A549 (cell line): ENCODE results near the gene RAB37.

Experiments
- BHLHE40 ChIP-seq: IDR thresholded peaks from 2 replicates; pipeline ENCODE4 v1.6.1; 2012; ENCODE audit warnings: low read depth, low read length, inconsistent platforms
- HDAC2 ChIP-seq: fragments of 200-600 bp; sonication (generic); IDR thresholded peaks from 2 replicates; pipeline ENCODE4 v1.6.1; 2016
- MAFK ChIP-seq: fragments of 450-650 bp; IDR thresholded peaks from 2 replicates; pipeline ENCODE4 v1.6.1; 2014; ENCODE audit not compliant: partially characterized antibody
- POLR2A ChIP-seq: IDR thresholded peaks from 2 replicates; pipeline ENCODE4 v1.6.1; 2012; ENCODE audit warnings: mild to moderate bottlenecking, low read length
- POLR2AphosphoS2 ChIP-seq: conservative IDR thresholded peaks from 2 replicates; pipeline ENCODE4 v1.6.1; 2012; ENCODE audit warnings: low read length, improper control_type of control experiment, inconsistent platforms
- TP53 ChIP-seq: fragments of 250-450 bp; sonication (Bioruptor Pico); IDR thresholded peaks from 2 replicates; pipeline ENCODE4 v1.5.0; 2021; ENCODE audit warnings: mild to moderate bottlenecking, moderate library complexity
- TF ChIP-seq, protein P1 (sequence below): fragments of >200 bp; sonication (Bioruptor Twin); formaldehyde crosslinking; IDR thresholded peaks from 3 replicates; pipeline ENCODE4 v1.5.1; 2016
- TF ChIP-seq, protein P2 (sequence below): IDR thresholded peaks from 2 replicates; pipeline ENCODE4 v1.6.1; 2012
- TF ChIP-seq, protein P3 (sequence below): fragments of 200-600 bp; sonication (generic); IDR thresholded peaks from 2 replicates; pipeline ENCODE4 v1.6.1; 2016; ENCODE audit warnings: antibody characterized with exemption, mild to moderate bottlenecking, moderate library complexity
- TF ChIP-seq, protein P4 (sequence below): fragments of >200 bp; sonication (Bioruptor Twin); formaldehyde crosslinking; IDR thresholded peaks from 3 replicates; pipeline ENCODE4 v1.6.1; 2016

DNA sequence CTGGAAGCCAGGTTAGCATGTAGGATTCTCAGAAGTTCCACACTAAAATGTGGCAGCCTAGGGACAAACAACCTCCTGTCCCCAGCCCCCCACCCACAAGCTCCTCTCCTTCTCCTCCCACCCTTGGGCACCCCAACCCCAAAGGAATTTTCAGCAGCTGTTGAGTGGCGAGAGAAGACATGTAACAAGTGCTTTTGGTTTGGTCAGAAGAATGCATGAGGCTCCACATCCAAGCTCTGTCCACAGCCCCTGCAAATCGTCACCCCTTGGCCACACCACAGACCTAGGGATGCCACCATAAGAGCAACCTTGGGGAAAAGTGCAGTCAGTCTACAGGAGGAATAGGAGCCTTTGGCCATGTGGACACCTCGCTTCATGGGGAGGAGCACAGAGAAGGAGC lies 11.9 kb upstream of the RAB37 start:
- TF ChIP-seq, protein P1, sequence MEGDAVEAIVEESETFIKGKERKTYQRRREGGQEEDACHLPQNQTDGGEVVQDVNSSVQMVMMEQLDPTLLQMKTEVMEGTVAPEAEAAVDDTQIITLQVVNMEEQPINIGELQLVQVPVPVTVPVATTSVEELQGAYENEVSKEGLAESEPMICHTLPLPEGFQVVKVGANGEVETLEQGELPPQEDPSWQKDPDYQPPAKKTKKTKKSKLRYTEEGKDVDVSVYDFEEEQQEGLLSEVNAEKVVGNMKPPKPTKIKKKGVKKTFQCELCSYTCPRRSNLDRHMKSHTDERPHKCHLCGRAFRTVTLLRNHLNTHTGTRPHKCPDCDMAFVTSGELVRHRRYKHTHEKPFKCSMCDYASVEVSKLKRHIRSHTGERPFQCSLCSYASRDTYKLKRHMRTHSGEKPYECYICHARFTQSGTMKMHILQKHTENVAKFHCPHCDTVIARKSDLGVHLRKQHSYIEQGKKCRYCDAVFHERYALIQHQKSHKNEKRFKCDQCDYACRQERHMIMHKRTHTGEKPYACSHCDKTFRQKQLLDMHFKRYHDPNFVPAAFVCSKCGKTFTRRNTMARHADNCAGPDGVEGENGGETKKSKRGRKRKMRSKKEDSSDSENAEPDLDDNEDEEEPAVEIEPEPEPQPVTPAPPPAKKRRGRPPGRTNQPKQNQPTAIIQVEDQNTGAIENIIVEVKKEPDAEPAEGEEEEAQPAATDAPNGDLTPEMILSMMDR: no peak
- TF ChIP-seq HDAC2: no peak
- TF ChIP-seq BHLHE40: no peak
- TF ChIP-seq, protein P2, sequence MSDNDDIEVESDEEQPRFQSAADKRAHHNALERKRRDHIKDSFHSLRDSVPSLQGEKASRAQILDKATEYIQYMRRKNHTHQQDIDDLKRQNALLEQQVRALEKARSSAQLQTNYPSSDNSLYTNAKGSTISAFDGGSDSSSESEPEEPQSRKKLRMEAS: no peak
- TF ChIP-seq POLR2AphosphoS2: no peak
- TF ChIP-seq, protein P3, sequence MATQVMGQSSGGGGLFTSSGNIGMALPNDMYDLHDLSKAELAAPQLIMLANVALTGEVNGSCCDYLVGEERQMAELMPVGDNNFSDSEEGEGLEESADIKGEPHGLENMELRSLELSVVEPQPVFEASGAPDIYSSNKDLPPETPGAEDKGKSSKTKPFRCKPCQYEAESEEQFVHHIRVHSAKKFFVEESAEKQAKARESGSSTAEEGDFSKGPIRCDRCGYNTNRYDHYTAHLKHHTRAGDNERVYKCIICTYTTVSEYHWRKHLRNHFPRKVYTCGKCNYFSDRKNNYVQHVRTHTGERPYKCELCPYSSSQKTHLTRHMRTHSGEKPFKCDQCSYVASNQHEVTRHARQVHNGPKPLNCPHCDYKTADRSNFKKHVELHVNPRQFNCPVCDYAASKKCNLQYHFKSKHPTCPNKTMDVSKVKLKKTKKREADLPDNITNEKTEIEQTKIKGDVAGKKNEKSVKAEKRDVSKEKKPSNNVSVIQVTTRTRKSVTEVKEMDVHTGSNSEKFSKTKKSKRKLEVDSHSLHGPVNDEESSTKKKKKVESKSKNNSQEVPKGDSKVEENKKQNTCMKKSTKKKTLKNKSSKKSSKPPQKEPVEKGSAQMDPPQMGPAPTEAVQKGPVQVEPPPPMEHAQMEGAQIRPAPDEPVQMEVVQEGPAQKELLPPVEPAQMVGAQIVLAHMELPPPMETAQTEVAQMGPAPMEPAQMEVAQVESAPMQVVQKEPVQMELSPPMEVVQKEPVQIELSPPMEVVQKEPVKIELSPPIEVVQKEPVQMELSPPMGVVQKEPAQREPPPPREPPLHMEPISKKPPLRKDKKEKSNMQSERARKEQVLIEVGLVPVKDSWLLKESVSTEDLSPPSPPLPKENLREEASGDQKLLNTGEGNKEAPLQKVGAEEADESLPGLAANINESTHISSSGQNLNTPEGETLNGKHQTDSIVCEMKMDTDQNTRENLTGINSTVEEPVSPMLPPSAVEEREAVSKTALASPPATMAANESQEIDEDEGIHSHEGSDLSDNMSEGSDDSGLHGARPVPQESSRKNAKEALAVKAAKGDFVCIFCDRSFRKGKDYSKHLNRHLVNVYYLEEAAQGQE: no peak
- TF ChIP-seq TP53 (CRISPR knock-in tag): no peak
- no peak for TF ChIP-seq POLR2A
- TF ChIP-seq, protein P4, sequence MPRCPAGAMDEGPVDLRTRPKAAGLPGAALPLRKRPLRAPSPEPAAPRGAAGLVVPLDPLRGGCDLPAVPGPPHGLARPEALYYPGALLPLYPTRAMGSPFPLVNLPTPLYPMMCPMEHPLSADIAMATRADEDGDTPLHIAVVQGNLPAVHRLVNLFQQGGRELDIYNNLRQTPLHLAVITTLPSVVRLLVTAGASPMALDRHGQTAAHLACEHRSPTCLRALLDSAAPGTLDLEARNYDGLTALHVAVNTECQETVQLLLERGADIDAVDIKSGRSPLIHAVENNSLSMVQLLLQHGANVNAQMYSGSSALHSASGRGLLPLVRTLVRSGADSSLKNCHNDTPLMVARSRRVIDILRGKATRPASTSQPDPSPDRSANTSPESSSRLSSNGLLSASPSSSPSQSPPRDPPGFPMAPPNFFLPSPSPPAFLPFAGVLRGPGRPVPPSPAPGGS: no peak
- TF ChIP-seq MAFK: no peak
